ENCODE data around the gene ZNF511. TPM values are rescaled to one million over a fixed set of nuclear protein-coding genes. Genes with fewer than 3 reads are reported as not detected.
"Not testable (repeated sequence)": the region's sequence is repeated elsewhere in the genome, so short reads cannot be mapped to it uniquely, and the experiment has no call there.

The ZNF511 gene
- total RNA-seq, 3 donors from 2014 or later, result 27.4 to 33.2 (median 32.1) TPM

DNA sequence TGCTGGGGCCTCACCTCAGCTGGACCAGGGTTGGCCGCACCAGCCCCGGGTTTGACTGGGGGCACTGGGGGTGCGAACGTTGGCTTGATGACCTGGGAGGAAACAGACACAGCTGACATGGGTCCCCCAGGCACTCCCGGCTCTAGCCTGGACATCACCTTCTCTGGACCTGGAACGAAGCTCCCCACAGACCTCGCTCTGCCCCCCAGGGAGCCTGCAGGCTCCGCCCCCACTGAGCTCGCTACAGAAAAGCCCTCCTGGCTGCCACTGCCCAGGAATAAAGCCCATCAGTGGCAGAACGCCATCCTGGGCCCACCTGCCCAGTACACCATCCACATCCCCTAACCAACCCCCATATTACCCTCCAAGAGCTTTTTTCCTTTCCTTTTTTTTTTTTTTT lies 45.0 kb upstream of the ZNF511 start:
- intact Hi-C loops (cut with DNase I; ENCODE audit: low total_unique reads), result no loop called here
- H3K27ac ChIP-seq, result no peak overlapping the region
- peaks cover 2 to 4% of the 10 kb centered on the region in 2 donors for H3K4me1 ChIP-seq
- TF ChIP-seq POLR2A (IDR thresholded peaks at IDR 0.05), result no peak
- H3K4me3 ChIP-seq, result no peak overlapping the region
- no peaks in the 10 kb centered on the region for H3K9me3 ChIP-seq
- no peaks in the 10 kb centered on the region for H3K36me3 ChIP-seq
- no peaks in the 10 kb centered on the region for H3K27me3 ChIP-seq
- DNase-seq (ENCODE audit: low spot score in 2 of 2), result no peak

- Histone ChIP-seq H3K9me3 (no peaks in the 10 kb centered on the region), H3K27ac (no peak overlapping the region), H3K4me3 (no peak overlapping the region), H3K36me3 (no peaks in the 10 kb centered on the region), H3K4me1 (no peaks in the 10 kb centered on the region), H3K27me3 (no peaks in the 10 kb centered on the region)
- intact Hi-C loops (cut with DNase I; ENCODE audit: low total_unique reads), result no loop called here
- no peak for DNase-seq (ENCODE audit: low spot score in 2 of 2)
- TF ChIP-seq POLR2AphosphoS5 (IDR thresholded peaks at IDR 0.05) (no peak), POLR2A (IDR thresholded peaks at IDR 0.05) (no peak)
Measured at GRCh38 chr10:133264461-133264860, 44.3 kb upstream of the ZNF511 start.

- H3K4me1 ChIP-seq; DNase-seq (ENCODE audit: low spot score in 2 of 2); H3K9me3 ChIP-seq; H3K4me3 ChIP-seq; H3K27me3 ChIP-seq; intact Hi-C loops (cut with DNase I; ENCODE audit: low total_unique reads); H3K36me3 ChIP-seq; H3K27ac ChIP-seq: not testable (repeated sequence)
Measured at GRCh38 chr10:133265052-133265451, 43.7 kb upstream of the ZNF511 start.

GRCh38 chr10:133266056-133266795 lies 42.5 kb upstream of the ZNF511 start:
- no peaks in the 10 kb centered on the region for H3K9me3 ChIP-seq
- intact Hi-C loops (cut with DNase I; ENCODE audit: low total_unique reads), result no loop called here
- H3K27ac ChIP-seq, result no peak overlapping the region
- no peaks in the 10 kb centered on the region for H3K27me3 ChIP-seq
- no peak overlapping the region for H3K4me3 ChIP-seq
- TF ChIP-seq CTCF (IDR thresholded peaks at IDR 0.05) (no peak), POLR2AphosphoS5 (IDR thresholded peaks at IDR 0.05) (no peak), POLR2A (IDR thresholded peaks at IDR 0.05) (no peak)
- DNase-seq (ENCODE audit: low spot score in 2 of 2), result no peak
- H3K36me3 ChIP-seq, result no peaks in the 10 kb centered on the region
- no peaks in the 10 kb centered on the region for H3K4me1 ChIP-seq

- no peaks in the 10 kb centered on the region for H3K36me3 ChIP-seq
Measured at GRCh38 chr10:133267293-133267692, 41.4 kb upstream of the ZNF511 start.

GRCh38 chr10:133267829-133268228 lies 40.9 kb upstream of the ZNF511 start:
- Histone ChIP-seq H3K27ac (no peak overlapping the region), H3K4me3 (no peak overlapping the region), H3K27me3 (no peaks in the 10 kb centered on the region), H3K36me3 (no peaks in the 10 kb centered on the region), H3K9me3 (no peaks in the 10 kb centered on the region), H3K4me1 (no peaks in the 10 kb centered on the region)
- intact Hi-C loops (cut with DNase I; ENCODE audit: low total_unique reads), result no loop called here
- TF ChIP-seq POLR2A (IDR thresholded peaks at IDR 0.05) (no peak), CTCF (IDR thresholded peaks at IDR 0.05) (no peak), POLR2AphosphoS5 (IDR thresholded peaks at IDR 0.05) (no peak)
- DNase-seq (ENCODE audit: low spot score in 2 of 2), result no peak

More at GRCh38 chr10:133267293-133267692, 41.4 kb upstream of the ZNF511 start:
- Histone ChIP-seq H3K4me3 (no peak overlapping the region), H3K27ac (no peak overlapping the region), H3K27me3 (no peaks in the 10 kb centered on the region), H3K9me3 (no peaks in the 10 kb centered on the region), H3K4me1 (no peaks in the 10 kb centered on the region)
- DNase-seq (ENCODE audit: low spot score in 2 of 2), result no peak
- intact Hi-C loops (cut with DNase I; ENCODE audit: low total_unique reads), result no loop called here
- no peak for TF ChIP-seq CTCF (IDR thresholded peaks at IDR 0.05)
- TF ChIP-seq POLR2AphosphoS5 (IDR thresholded peaks at IDR 0.05), result no peak
- TF ChIP-seq POLR2A (IDR thresholded peaks at IDR 0.05), result no peak
